ENCODE measurements around the gene FRA10AC1. TPM values are rescaled to one million over a fixed set of nuclear protein-coding genes. Genes with fewer than 3 reads are reported as not detected.

FRA10AC1 gene
- total RNA-seq (10 to 100 TPM; 13.0 to 99.5 (median 20.4) TPM), polyA plus RNA-seq (10 to 100 TPM in 2 of 3 donors, 1 to 10 TPM in 1; 9.9 to 11.2 (median 10.5) TPM)
- long read RNA-seq, donor 1, full-length matches to known transcripts = 4 of 4 reads
- long read RNA-seq, donor 1, partial matches to known transcripts = 0 of 4 reads
- long read RNA-seq, donor 1, other reads (novel, unspliced or antisense) = 0 of 4 reads
- long read RNA-seq, donor 2, transcript FRA10AC1-201 (14 exons, 3,089 nt) = major isoform, 6 of 12 reads
- long read RNA-seq, donor 2, partial matches to known transcripts = 6 of 12 reads
- long read RNA-seq, donor 2, other reads (novel, unspliced or antisense) = 0 of 12 reads

GRCh38 chr10:93702210-93703001 lies at the start of gene FRA10AC1:
Gene FRA10AC1 (minus strand): TSS chr10:93702592. CDS start chr10:93700106, 2,486 bp downstream.
- Histone ChIP-seq H3K36me3 (peaks cover 0 to 25% (median 17%) of the 10 kb centered on the region in 6 donors), H3K9me3 (no peaks in the 10 kb centered on the region), H3K4me3 (peak within 1 kb of the TSS; percentile 49 to 74 (median 64)), H3K27me3 (replicated peaks in 1 of 7) (no peaks in the 10 kb centered on the region), H3K27ac (peak within 1 kb of the TSS; percentile 70 to 89 (median 85)), H3K4me1 (peaks cover 14 to 55% (median 35%) of the 10 kb centered on the region in 6 donors)
- TF ChIP-seq, protein P1, sequence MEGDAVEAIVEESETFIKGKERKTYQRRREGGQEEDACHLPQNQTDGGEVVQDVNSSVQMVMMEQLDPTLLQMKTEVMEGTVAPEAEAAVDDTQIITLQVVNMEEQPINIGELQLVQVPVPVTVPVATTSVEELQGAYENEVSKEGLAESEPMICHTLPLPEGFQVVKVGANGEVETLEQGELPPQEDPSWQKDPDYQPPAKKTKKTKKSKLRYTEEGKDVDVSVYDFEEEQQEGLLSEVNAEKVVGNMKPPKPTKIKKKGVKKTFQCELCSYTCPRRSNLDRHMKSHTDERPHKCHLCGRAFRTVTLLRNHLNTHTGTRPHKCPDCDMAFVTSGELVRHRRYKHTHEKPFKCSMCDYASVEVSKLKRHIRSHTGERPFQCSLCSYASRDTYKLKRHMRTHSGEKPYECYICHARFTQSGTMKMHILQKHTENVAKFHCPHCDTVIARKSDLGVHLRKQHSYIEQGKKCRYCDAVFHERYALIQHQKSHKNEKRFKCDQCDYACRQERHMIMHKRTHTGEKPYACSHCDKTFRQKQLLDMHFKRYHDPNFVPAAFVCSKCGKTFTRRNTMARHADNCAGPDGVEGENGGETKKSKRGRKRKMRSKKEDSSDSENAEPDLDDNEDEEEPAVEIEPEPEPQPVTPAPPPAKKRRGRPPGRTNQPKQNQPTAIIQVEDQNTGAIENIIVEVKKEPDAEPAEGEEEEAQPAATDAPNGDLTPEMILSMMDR (IDR thresholded peaks at IDR 0.05 in 8 of 11, conservative IDR thresholded peaks at IDR 0.05 in 3 of 11) = peak; percentile 20 to 75 (median 49)
- TF ChIP-seq POLR2AphosphoS5 (IDR thresholded peaks at IDR 0.05) (peak; percentile 92 to 96 (median 95)), POLR2A (IDR thresholded peaks at IDR 0.05) (peak; percentile 37 to 89 (median 43))
- intact Hi-C loops (cut with DNase I; ENCODE audit: low total_unique reads) = loop anchor here (5.0 kb wide), 1 partner anchor 115 kb away; no protein-coding TSS in a partner anchor
- peak; percentile 96 for DNase-seq
- 0 to 1% (median 0%) methylated on average over 39 to 52 of the region's 52 CpGs for WGBS, 5 donors

DNA sequence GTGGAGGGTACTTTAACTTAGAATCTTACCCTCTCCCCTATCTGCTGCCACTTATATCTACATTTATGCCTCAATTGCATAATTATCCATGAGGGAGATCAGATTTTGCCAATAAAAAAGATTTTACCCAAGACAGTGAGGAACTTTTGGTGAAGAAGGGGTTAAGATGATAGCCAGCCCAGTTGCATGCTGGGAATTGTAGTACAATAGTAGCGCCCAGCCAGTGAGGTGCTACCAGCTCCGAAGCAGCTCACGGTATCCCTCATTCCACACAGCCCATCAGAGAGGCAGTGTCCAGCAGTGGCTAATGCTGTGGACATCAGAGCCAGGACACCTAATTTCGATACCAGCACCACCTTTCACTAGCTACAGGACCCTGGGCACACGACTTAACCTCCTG lies 49.4 kb upstream of the FRA10AC1 start:
- no peak for DNase-seq
- Histone ChIP-seq H3K9me3 (no peaks in the 10 kb centered on the region), H3K27me3 (replicated peaks in 1 of 7) (peaks cover 0 to 22% (median 3%) of the 10 kb centered on the region in 7 donors), H3K4me1 (peaks cover 3 to 10% (median 3%) of the 10 kb centered on the region in 6 donors), H3K36me3 (no peaks in the 10 kb centered on the region), H3K4me3 (peak overlapping the region in 2 of 8 donors; percentile 13 to 55), H3K27ac (no peak overlapping the region)
- intact Hi-C loops (cut with DNase I; ENCODE audit: low total_unique reads) = no loop called here
- TF ChIP-seq POLR2A (IDR thresholded peaks at IDR 0.05) = no peak
- no peak for TF ChIP-seq POLR2AphosphoS5 (IDR thresholded peaks at IDR 0.05)
- TF ChIP-seq, protein P1 (IDR thresholded peaks at IDR 0.05 in 8 of 11, conservative IDR thresholded peaks at IDR 0.05 in 3 of 11) = no peak
- WGBS, 5 donors = 4 to 13% (median 5%) methylated on average over 5 of the region's 5 CpGs

- intact Hi-C loops (cut with DNase I; ENCODE audit: low total_unique reads) = no loop called here
- Histone ChIP-seq H3K27me3 (replicated peaks in 1 of 7) (peaks cover 0 to 16% (median 0%) of the 10 kb centered on the region in 7 donors), H3K4me1 (peaks cover 3 to 12% (median 5%) of the 10 kb centered on the region in 6 donors), H3K27ac (no peak overlapping the region), H3K36me3 (no peaks in the 10 kb centered on the region), H3K4me3 (no peak overlapping the region), H3K9me3 (no peaks in the 10 kb centered on the region)
- DNase-seq = no peak
- no peak for TF ChIP-seq POLR2A (IDR thresholded peaks at IDR 0.05)
- TF ChIP-seq POLR2AphosphoS5 (IDR thresholded peaks at IDR 0.05) = no peak
- TF ChIP-seq, protein P1 (IDR thresholded peaks at IDR 0.05 in 8 of 11, conservative IDR thresholded peaks at IDR 0.05 in 3 of 11) = no peak
- WGBS, 5 donors = 46 to 64% (median 53%) methylated on average over 6 to 7 of the region's 7 CpGs
These were observed 48.7 kb upstream of the FRA10AC1 start for GRCh38 chr10:93751124-93751523.
